ENCODE data around the gene TANGO6.
"Not testable (repeated sequence)": the region's sequence is repeated elsewhere in the genome, so short reads cannot be mapped to it uniquely, and the experiment has no call there.

The TANGO6 gene

DNA sequence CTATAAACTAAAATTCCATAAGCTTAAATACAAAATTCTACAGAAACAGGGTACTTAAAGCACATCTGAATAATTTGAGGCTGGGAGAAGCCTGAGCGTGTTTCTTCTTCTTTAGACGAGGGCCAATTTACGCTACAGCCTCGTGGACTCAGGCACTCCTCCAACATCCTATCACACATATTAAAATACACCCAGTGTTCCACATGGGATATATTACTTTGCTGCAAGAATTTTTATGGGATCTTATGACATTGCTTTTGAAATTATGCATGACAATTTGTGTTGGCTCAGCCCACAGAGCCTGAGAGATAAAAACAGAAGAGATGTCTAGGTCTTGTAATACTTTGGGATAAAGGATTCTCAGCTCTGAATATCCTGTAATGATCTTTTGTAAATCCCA, 3.5 kb upstream of the TANGO6 start:
- H3K9me3 ChIP-seq (ENCODE audit: low read length): no peaks in the 10 kb centered on the region
- H3K36me3 ChIP-seq (ENCODE audit: insufficient read depth, low read length): no peaks in the 10 kb centered on the region
- no peak overlapping the region for H3K4me3 ChIP-seq (ENCODE audit: low read length)
- H3K4me1 ChIP-seq (ENCODE audit: insufficient read depth, low read length): peaks cover 8% of the 10 kb centered on the region
- no peak overlapping the region for H2AFZ ChIP-seq (ENCODE audit: low read depth, low read length)
- H3K27me3 ChIP-seq (ENCODE audit: insufficient read depth, low read length): no peaks in the 10 kb centered on the region

- not testable (repeated sequence) for H3K36me3 ChIP-seq (ENCODE audit: insufficient read depth, low read length); H3K27me3 ChIP-seq (ENCODE audit: insufficient read depth, low read length); H3K9me3 ChIP-seq (ENCODE audit: low read length); H3K4me1 ChIP-seq (ENCODE audit: insufficient read depth, low read length)
- H2AFZ ChIP-seq (ENCODE audit: low read depth, low read length): peak overlapping the region; percentile 89
- H3K4me3 ChIP-seq (ENCODE audit: low read length): peak overlapping the region; percentile 94
These were observed 308 bp upstream of the TANGO6 start for GRCh38 chr16:68842964-68843481.

- Histone ChIP-seq H3K27me3 (ENCODE audit: insufficient read depth, low read length) (no peaks in the 10 kb centered on the region), H3K36me3 (ENCODE audit: insufficient read depth, low read length) (no peaks in the 10 kb centered on the region), H3K9me3 (ENCODE audit: low read length) (no peaks in the 10 kb centered on the region), H3K4me1 (ENCODE audit: insufficient read depth, low read length) (peaks cover 8% of the 10 kb centered on the region), H2AFZ (ENCODE audit: low read depth, low read length) (peak overlapping the region; percentile 89), H3K4me3 (ENCODE audit: low read length) (peak overlapping the region; percentile 94)
These were observed 857 bp downstream of the TANGO6 start for GRCh38 chr16:68844211-68844564.

- no peaks in the 10 kb centered on the region for H3K9me3 ChIP-seq (ENCODE audit: low read length)
- no peak overlapping the region for H3K4me3 ChIP-seq (ENCODE audit: low read length)
- no peaks in the 10 kb centered on the region for H3K27me3 ChIP-seq (ENCODE audit: insufficient read depth, low read length)
These were observed 5.5 kb downstream of the TANGO6 start for GRCh38 chr16:68848786-68849185.

GRCh38 chr16:68850481-68850880, 7.2 kb downstream of the TANGO6 start:
- H3K27me3 ChIP-seq (ENCODE audit: insufficient read depth, low read length): no peaks in the 10 kb centered on the region
- no peaks in the 10 kb centered on the region for H3K36me3 ChIP-seq (ENCODE audit: insufficient read depth, low read length)
- H3K9me3 ChIP-seq (ENCODE audit: low read length): no peaks in the 10 kb centered on the region
- no peaks in the 10 kb centered on the region for H3K4me1 ChIP-seq (ENCODE audit: insufficient read depth, low read length)
- no peak overlapping the region for H3K4me3 ChIP-seq (ENCODE audit: low read length)
- H2AFZ ChIP-seq (ENCODE audit: low read depth, low read length): no peak overlapping the region

More at GRCh38 chr16:68848786-68849185, 5.5 kb downstream of the TANGO6 start:
- Histone ChIP-seq H2AFZ (ENCODE audit: low read depth, low read length) (no peak overlapping the region), H3K36me3 (ENCODE audit: insufficient read depth, low read length) (no peaks in the 10 kb centered on the region), H3K4me1 (ENCODE audit: insufficient read depth, low read length) (peaks cover 8% of the 10 kb centered on the region)

DNA sequence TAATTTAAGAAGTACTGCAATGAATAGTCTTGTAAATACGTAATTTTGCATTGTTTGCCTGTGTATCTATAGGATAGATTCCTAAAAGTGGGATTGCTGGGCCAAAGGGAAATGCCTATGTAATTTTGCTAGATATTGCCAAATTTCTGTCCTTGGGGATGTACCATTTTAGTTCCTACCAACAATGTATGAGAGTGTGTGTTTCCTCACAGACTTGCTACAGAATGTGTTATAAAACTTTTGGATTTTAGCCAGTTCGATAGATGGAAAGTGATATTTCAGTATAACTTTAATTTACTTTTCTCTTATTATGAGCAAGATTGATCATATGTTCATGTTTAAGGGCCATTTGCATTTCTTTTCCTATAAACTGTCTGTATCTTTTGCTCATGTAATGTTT, 8.3 kb downstream of the TANGO6 start:
- H2AFZ ChIP-seq (ENCODE audit: low read depth, low read length): no peak overlapping the region
- no peaks in the 10 kb centered on the region for H3K27me3 ChIP-seq (ENCODE audit: insufficient read depth, low read length)
- H3K9me3 ChIP-seq (ENCODE audit: low read length): no peaks in the 10 kb centered on the region
- H3K36me3 ChIP-seq (ENCODE audit: insufficient read depth, low read length): no peaks in the 10 kb centered on the region
- no peak overlapping the region for H3K4me3 ChIP-seq (ENCODE audit: low read length)
- H3K4me1 ChIP-seq (ENCODE audit: insufficient read depth, low read length): no peaks in the 10 kb centered on the region

DNA sequence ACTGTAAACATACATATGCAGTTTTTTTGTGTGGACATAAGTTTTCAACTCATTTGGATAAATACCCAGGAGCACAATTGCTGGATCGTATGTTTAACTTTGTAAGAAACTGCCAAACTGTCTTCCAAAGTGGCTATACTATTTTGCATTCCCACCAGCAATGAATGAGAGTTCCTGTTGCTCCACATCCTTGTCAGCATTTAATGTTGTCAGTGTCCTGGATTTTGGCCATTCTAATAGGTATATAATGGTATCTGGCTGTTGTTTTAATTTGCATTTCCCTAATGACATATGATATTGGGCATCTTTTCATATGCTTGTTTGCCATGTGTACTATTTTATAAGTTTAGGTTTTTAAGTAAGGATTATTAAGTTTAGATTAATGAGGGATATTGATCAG, 14.1 kb downstream of the TANGO6 start:
- Histone ChIP-seq H3K27me3 (ENCODE audit: insufficient read depth, low read length) (no peaks in the 10 kb centered on the region), H3K36me3 (ENCODE audit: insufficient read depth, low read length) (peaks cover 9% of the 10 kb centered on the region), H3K4me1 (ENCODE audit: insufficient read depth, low read length) (no peaks in the 10 kb centered on the region), H3K9me3 (ENCODE audit: low read length) (no peaks in the 10 kb centered on the region), H2AFZ (ENCODE audit: low read depth, low read length) (no peak overlapping the region), H3K4me3 (ENCODE audit: low read length) (no peak overlapping the region)

GRCh38 chr16:68859828-68860227, 16.5 kb downstream of the TANGO6 start:
- H3K36me3 ChIP-seq (ENCODE audit: insufficient read depth, low read length): peaks cover 14% of the 10 kb centered on the region
- no peaks in the 10 kb centered on the region for H3K9me3 ChIP-seq (ENCODE audit: low read length)
- no peaks in the 10 kb centered on the region for H3K4me1 ChIP-seq (ENCODE audit: insufficient read depth, low read length)
- no peak overlapping the region for H3K4me3 ChIP-seq (ENCODE audit: low read length)
- H2AFZ ChIP-seq (ENCODE audit: low read depth, low read length): no peak overlapping the region
- no peaks in the 10 kb centered on the region for H3K27me3 ChIP-seq (ENCODE audit: insufficient read depth, low read length)

DNA sequence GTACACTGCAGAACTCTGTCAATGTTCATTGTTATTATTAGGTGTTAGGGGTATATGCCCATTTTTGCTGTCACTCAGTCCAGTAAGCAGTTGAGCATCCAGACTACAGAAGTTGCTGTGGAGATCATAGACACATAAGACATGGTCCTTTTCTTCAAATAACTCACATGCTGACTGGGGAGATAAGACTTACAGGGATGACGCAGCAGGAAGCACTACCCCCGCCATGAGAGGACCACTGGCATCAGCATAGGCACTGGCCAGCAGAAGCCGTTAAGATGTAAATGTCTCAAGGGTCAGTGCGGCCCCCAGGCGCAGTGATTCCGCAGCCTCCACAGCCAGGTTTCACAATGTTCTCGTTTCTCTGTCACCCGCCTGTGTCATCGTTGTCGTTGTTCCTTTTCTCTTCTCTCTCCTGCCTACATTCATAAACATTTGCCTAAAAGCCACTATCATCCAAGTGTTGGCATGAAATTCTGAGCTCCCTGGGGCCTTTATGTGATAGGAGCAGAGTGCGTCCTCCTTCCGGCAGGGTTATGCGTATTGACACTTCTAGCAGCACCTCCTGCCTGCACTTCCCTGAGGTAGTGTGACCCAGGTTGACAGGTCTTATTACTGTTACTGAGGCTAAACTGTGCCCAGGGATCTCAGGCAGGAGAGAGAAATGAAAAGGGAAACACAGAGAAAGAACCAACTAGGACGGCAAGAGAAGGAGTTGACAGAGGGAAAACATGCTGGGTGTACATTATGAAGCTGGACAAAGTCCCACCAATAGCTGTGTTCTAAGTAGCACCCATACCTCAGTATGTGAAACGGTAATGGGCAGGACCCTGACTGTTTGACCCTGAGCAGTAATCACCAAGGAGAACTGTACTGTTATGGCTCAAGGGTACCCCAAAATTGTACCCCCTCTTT, 17.9 kb downstream of the TANGO6 start:
- Histone ChIP-seq H2AFZ (ENCODE audit: low read depth, low read length) (no peak overlapping the region), H3K4me1 (ENCODE audit: insufficient read depth, low read length) (no peaks in the 10 kb centered on the region), H3K27me3 (ENCODE audit: insufficient read depth, low read length) (no peaks in the 10 kb centered on the region), H3K36me3 (ENCODE audit: insufficient read depth, low read length) (peaks cover 14% of the 10 kb centered on the region), H3K4me3 (ENCODE audit: low read length) (no peak overlapping the region), H3K9me3 (ENCODE audit: low read length) (no peaks in the 10 kb centered on the region)

DNA sequence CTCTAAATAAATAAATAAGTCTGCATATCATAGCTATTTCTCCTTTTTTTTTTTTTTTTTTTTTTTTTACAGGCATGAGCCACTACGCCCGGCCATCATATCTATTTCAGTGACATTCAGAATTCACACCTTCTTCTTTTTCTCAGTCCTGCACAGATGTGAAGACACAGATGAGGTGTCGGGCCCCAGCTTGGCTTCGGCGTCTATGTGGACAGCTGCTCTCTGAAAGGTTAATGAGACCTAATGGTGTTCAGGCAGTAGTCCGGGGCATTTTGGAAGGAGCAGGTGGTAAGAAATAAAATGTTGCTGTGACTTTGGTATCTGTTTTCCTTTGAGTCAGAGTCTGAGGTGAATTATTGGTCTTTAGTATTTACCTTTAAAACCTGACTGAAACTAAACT, 23.6 kb downstream of the TANGO6 start:
- Histone ChIP-seq H3K4me3 (ENCODE audit: low read length) (no peak overlapping the region), H3K9me3 (ENCODE audit: low read length) (no peaks in the 10 kb centered on the region), H2AFZ (ENCODE audit: low read depth, low read length) (no peak overlapping the region), H3K27me3 (ENCODE audit: insufficient read depth, low read length) (no peaks in the 10 kb centered on the region), H3K36me3 (ENCODE audit: insufficient read depth, low read length) (peaks cover 5% of the 10 kb centered on the region), H3K4me1 (ENCODE audit: insufficient read depth, low read length) (no peaks in the 10 kb centered on the region)

DNA sequence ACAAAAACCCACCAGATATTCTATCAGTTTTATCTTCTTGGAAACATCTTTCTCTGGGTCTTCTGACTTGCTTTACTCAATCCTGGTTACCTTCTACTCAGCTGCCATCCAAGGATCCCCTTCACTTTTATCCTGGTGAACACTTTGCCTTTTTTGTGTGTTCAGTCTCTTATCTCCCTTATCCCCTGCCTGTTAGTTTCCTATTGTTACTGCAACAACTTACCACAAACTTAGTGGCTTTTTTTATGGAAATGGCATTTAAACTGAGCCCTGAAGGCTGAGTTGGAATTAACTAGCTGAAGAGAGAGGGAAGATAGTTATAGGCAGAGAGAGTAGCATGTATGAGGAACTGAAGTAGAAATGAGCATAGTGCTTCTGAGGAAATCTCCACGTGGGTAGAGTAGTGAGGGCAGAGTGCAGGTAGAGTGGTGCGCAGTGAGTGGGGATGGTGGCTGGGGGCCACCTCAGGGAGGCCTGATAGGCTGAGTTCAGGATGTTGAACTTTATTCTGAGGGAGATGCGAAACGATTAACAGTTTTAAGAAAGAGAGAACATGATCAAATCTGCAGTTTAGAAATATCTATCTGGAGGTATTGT, 26.3 kb downstream of the TANGO6 start:
- no peaks in the 10 kb centered on the region for H3K27me3 ChIP-seq (ENCODE audit: insufficient read depth, low read length)
- H3K4me3 ChIP-seq (ENCODE audit: low read length): no peak overlapping the region
- H2AFZ ChIP-seq (ENCODE audit: low read depth, low read length): no peak overlapping the region
- H3K9me3 ChIP-seq (ENCODE audit: low read length): no peaks in the 10 kb centered on the region
- peaks cover 4% of the 10 kb centered on the region for H3K36me3 ChIP-seq (ENCODE audit: insufficient read depth, low read length)
- peaks cover 10% of the 10 kb centered on the region for H3K4me1 ChIP-seq (ENCODE audit: insufficient read depth, low read length)

GRCh38 chr16:68873635-68874471, 30.5 kb downstream of the TANGO6 start:
- Histone ChIP-seq H3K27me3 (ENCODE audit: insufficient read depth, low read length) (no peaks in the 10 kb centered on the region), H3K4me3 (ENCODE audit: low read length) (no peak overlapping the region), H3K9me3 (ENCODE audit: low read length) (no peaks in the 10 kb centered on the region), H3K4me1 (ENCODE audit: insufficient read depth, low read length) (peaks cover 10% of the 10 kb centered on the region), H2AFZ (ENCODE audit: low read depth, low read length) (no peak overlapping the region), H3K36me3 (ENCODE audit: insufficient read depth, low read length) (peaks cover 12% of the 10 kb centered on the region)

GRCh38 chr16:68875871-68876270, 32.5 kb downstream of the TANGO6 start:
- Histone ChIP-seq H3K27me3 (ENCODE audit: insufficient read depth, low read length) (no peaks in the 10 kb centered on the region), H3K4me3 (ENCODE audit: low read length) (no peak overlapping the region), H2AFZ (ENCODE audit: low read depth, low read length) (no peak overlapping the region), H3K4me1 (ENCODE audit: insufficient read depth, low read length) (peaks cover 10% of the 10 kb centered on the region), H3K36me3 (ENCODE audit: insufficient read depth, low read length) (peaks cover 12% of the 10 kb centered on the region), H3K9me3 (ENCODE audit: low read length) (no peaks in the 10 kb centered on the region)
